GM23338 (cell line): ENCODE measurements around the gene DCANP1.

Experiments used
- EZH2phosphoT487 ChIP-seq: fragments of 200-600 bp; sonication (generic); IDR thresholded peaks from one replicate; pipeline ENCODE4 v1.8.1; 2018; ENCODE audit warnings: antibody characterized with exemption; ENCODE audit not compliant: unreplicated experiment
- TF ChIP-seq, protein P1 (sequence below), 2 experiments: fragments of 200-600 bp in 1 of 2; sonication (generic) in 1 of 2; conservative IDR thresholded peaks; 2 replicates each; pipeline versions ENCODE4 v1.5.1 to v1.6.1; 2016 to 2017; ENCODE audit warnings: antibody characterized with exemption in 2 of 2, low read depth in 2 of 2, mild to moderate bottlenecking in 2 of 2, moderate library complexity in 1 of 2
- TF ChIP-seq, protein P2 (sequence below): IDR thresholded peaks from one replicate; pipeline ENCODE4 v1.6.1; 2018; ENCODE audit warnings: antibody characterized with exemption; ENCODE audit not compliant: unreplicated experiment

DNA sequence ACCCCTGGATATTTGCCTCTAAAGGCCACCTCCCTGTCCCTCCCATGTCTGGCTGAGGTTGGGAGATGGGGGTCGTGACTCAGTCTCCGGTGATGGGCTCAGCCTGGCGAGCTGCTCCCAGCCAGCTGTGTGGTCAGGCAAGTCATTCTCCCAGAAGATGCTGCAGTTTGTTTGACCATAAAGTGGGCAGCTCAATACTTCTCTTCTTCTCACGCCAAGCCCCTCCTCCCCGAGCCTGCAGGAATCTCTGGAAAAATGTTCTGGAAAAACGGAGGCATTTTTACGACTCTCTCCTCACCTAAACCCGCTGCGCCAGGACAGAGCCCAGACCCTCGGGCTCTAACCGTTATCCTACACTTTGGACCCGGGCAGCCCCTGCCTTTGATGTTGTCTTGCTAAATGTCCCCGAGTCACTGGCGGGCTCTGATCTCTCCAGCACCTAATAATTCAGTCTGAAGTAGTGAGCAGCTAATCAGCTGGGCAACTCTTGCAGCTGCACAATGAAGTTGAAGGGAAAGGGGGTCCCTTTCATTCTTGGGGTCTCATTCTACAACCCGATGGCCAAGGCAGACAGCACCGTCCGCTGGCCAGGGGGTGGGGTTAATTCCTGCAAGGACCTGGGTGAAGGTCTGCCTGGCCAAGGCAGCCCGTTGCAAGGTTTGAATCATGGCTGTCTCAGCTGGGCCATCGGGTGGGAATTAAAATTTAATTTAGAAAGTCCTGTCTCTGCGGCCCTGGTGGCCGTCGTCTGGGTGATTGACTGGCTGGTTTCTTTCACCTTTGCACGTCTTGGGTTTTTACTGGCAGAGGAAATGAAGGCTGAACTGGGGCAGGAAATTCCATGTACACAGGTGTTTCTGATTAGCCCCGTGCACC is 12.3 kb downstream of the DCANP1 start:
- TF ChIP-seq, protein P1, sequence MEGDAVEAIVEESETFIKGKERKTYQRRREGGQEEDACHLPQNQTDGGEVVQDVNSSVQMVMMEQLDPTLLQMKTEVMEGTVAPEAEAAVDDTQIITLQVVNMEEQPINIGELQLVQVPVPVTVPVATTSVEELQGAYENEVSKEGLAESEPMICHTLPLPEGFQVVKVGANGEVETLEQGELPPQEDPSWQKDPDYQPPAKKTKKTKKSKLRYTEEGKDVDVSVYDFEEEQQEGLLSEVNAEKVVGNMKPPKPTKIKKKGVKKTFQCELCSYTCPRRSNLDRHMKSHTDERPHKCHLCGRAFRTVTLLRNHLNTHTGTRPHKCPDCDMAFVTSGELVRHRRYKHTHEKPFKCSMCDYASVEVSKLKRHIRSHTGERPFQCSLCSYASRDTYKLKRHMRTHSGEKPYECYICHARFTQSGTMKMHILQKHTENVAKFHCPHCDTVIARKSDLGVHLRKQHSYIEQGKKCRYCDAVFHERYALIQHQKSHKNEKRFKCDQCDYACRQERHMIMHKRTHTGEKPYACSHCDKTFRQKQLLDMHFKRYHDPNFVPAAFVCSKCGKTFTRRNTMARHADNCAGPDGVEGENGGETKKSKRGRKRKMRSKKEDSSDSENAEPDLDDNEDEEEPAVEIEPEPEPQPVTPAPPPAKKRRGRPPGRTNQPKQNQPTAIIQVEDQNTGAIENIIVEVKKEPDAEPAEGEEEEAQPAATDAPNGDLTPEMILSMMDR (conservative IDR thresholded peaks at IDR 0.05; ENCODE audit: low read depth in 2 of 2), result no peak
- TF ChIP-seq EZH2phosphoT487, result no peak
- TF ChIP-seq, protein P2, sequence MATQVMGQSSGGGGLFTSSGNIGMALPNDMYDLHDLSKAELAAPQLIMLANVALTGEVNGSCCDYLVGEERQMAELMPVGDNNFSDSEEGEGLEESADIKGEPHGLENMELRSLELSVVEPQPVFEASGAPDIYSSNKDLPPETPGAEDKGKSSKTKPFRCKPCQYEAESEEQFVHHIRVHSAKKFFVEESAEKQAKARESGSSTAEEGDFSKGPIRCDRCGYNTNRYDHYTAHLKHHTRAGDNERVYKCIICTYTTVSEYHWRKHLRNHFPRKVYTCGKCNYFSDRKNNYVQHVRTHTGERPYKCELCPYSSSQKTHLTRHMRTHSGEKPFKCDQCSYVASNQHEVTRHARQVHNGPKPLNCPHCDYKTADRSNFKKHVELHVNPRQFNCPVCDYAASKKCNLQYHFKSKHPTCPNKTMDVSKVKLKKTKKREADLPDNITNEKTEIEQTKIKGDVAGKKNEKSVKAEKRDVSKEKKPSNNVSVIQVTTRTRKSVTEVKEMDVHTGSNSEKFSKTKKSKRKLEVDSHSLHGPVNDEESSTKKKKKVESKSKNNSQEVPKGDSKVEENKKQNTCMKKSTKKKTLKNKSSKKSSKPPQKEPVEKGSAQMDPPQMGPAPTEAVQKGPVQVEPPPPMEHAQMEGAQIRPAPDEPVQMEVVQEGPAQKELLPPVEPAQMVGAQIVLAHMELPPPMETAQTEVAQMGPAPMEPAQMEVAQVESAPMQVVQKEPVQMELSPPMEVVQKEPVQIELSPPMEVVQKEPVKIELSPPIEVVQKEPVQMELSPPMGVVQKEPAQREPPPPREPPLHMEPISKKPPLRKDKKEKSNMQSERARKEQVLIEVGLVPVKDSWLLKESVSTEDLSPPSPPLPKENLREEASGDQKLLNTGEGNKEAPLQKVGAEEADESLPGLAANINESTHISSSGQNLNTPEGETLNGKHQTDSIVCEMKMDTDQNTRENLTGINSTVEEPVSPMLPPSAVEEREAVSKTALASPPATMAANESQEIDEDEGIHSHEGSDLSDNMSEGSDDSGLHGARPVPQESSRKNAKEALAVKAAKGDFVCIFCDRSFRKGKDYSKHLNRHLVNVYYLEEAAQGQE, result no peak
